NCI-H226 (cell line): ENCODE results near the gene PRKACA.

Experiments
- DNase-seq: peaks from one replicate; pipeline ENCODE4 v3.0.0-alpha.2; 2015

The PRKACA gene

GRCh38 chr19:14091813-14092462, 25.6 kb downstream of the PRKACA start:
- DNase-seq, result no peak

GRCh38 chr19:14091081-14091812, 26.3 kb downstream of the PRKACA start:
- DNase-seq, result peak; percentile 20

GRCh38 chr19:14090509-14091080, 27.0 kb downstream of the PRKACA start, which contains the start of gene SAMD1:
Gene SAMD1, minus strand, starts transcription at chr19:14090751.
- DNase-seq, result peak; percentile 69

- peak; percentile 59 for DNase-seq
These were observed 27.7 kb downstream of the PRKACA start for GRCh38 chr19:14089662-14090508.

- DNase-seq, result no peak
These were observed 28.2 kb downstream of the PRKACA start for GRCh38 chr19:14089412-14089661.

GRCh38 chr19:14088634-14089411, 28.7 kb downstream of the PRKACA start:
- no peak for DNase-seq

GRCh38 chr19:14086098-14086497, 31.5 kb downstream of the PRKACA start:
- DNase-seq, result no peak

- DNase-seq, result no peak
These were observed 32.1 kb downstream of the PRKACA start, which contains the start of gene C19orf67 for GRCh38 chr19:14085309-14085995. Gene C19orf67, minus strand, starts transcription at chr19:14085783. Its CDS starts 156 bp downstream, at chr19:14085627.

- no peak for DNase-seq
These were observed 34.9 kb downstream of the PRKACA start for GRCh38 chr19:14082675-14082960.

GRCh38 chr19:14081797-14082674, 35.5 kb downstream of the PRKACA start:
- no peak for DNase-seq

GRCh38 chr19:14080887-14081796, 36.4 kb downstream of the PRKACA start:
- peak; percentile 96 for DNase-seq

GRCh38 chr19:14078411-14078810, 39.2 kb downstream of the PRKACA start:
- no peak for DNase-seq

GRCh38 chr19:14073925-14074838, 43.4 kb downstream of the PRKACA start:
- no peak for DNase-seq

- peak; percentile 71 for DNase-seq
These were observed 44.2 kb downstream of the PRKACA start for GRCh38 chr19:14073261-14073924.

- no peak for DNase-seq
These were observed 44.9 kb downstream of the PRKACA start, which contains the start of gene MISP3 for GRCh38 chr19:14072535-14073260. Gene MISP3, plus strand, starts transcription at chr19:14072786. Its CDS starts 524 bp downstream, at chr19:14073310.

- no peak for DNase-seq
These were observed 47.1 kb downstream of the PRKACA start for GRCh38 chr19:14070268-14071050.

GRCh38 chr19:14066134-14066533, 51.4 kb downstream of the PRKACA start:
- no peak for DNase-seq
